H9 (cell line): ENCODE results near the gene DPH6. TPM values are rescaled to one million over a fixed set of nuclear protein-coding genes. Genes with fewer than 3 reads are reported as not detected.

Experiments
- DNase-seq: peaks from one replicate; pipeline ENCODE4 v3.0.0-alpha.2; 2017
- H2AFZ ChIP-seq: one replicate; pipeline ENCODE4 v1.6.1; 2013; ENCODE audit warnings: mild to moderate bottlenecking, low read length, control low read depth, moderate library complexity
- H2AK5ac ChIP-seq: 2 replicates; pipeline ENCODE4 v1.6.1; 2013; ENCODE audit warnings: low read length, control low read depth, mixed read lengths; ENCODE audit not compliant: insufficient read length
- H2BK120ac ChIP-seq: one replicate; pipeline ENCODE4 v1.6.1; 2013; ENCODE audit warnings: low read depth, mild to moderate bottlenecking, low read length, control low read depth, inconsistent platforms; ENCODE audit not compliant: poor library complexity, severe bottlenecking
- H2BK12ac ChIP-seq: 2 replicates; pipeline ENCODE4 v1.6.1; 2013; ENCODE audit warnings: low read length, control low read depth, mixed read lengths, low read depth; ENCODE audit not compliant: insufficient read length
- H2BK15ac ChIP-seq: 2 replicates; pipeline ENCODE4 v1.6.1; 2013; ENCODE audit warnings: low read depth, low read length, control low read depth
- H2BK20ac ChIP-seq: one replicate; pipeline ENCODE4 v1.6.1; 2013; ENCODE audit warnings: low read depth, mild to moderate bottlenecking, low read length, control low read depth, inconsistent platforms; ENCODE audit not compliant: poor library complexity, severe bottlenecking
- H2BK5ac ChIP-seq: 2 replicates; pipeline ENCODE4 v1.6.1; 2013; ENCODE audit warnings: low read length, control low read depth, mixed read lengths; ENCODE audit not compliant: insufficient read length
- H3K14ac ChIP-seq: 2 replicates; pipeline ENCODE4 v1.6.1; 2013; ENCODE audit warnings: low read length, control low read depth; ENCODE audit not compliant: insufficient read depth
- H3K18ac ChIP-seq: 2 replicates; pipeline ENCODE4 v1.6.1; 2013; ENCODE audit warnings: low read depth, mild to moderate bottlenecking, mixed read lengths, low read length, control low read depth; ENCODE audit not compliant: insufficient read length
- H3K23ac ChIP-seq: 2 replicates; pipeline ENCODE4 v1.6.1; 2013; ENCODE audit warnings: low read length, control low read depth, mixed read lengths, low read depth; ENCODE audit not compliant: insufficient read length
- H3K23me2 ChIP-seq: 2 replicates; pipeline ENCODE4 v1.6.1; 2013; ENCODE audit warnings: low read depth, mild to moderate bottlenecking, mixed read lengths, low read length, control low read depth; ENCODE audit not compliant: insufficient read length, poor library complexity, severe bottlenecking
- H3K27ac ChIP-seq: 2 replicates; pipeline ENCODE4 v1.5.1; 2013; ENCODE audit warnings: low read length, control low read depth, mixed read lengths, low read depth; ENCODE audit not compliant: insufficient read length
- H3K27me3 ChIP-seq: 2 replicates; pipeline ENCODE4 v1.6.1; 2013; ENCODE audit warnings: low read length, control low read depth, inconsistent platforms; ENCODE audit not compliant: insufficient read depth
- H3K4ac ChIP-seq: 2 replicates; pipeline ENCODE4 v1.6.1; 2013; ENCODE audit warnings: low read depth, mild to moderate bottlenecking, control low read depth, inconsistent platforms, low read length, moderate library complexity
- H3K4me1 ChIP-seq: 2 replicates; pipeline ENCODE4 v1.6.1; 2013; ENCODE audit warnings: low read length, control low read depth, inconsistent platforms; ENCODE audit not compliant: insufficient read depth
- H3K4me2 ChIP-seq: 2 replicates; pipeline ENCODE4 v1.6.1; 2013; ENCODE audit warnings: low read length, control low read depth, mixed read lengths; ENCODE audit not compliant: insufficient read length, insufficient read depth
- H3K56ac ChIP-seq: 2 replicates; pipeline ENCODE4 v1.6.1; 2013; ENCODE audit warnings: low read depth, mild to moderate bottlenecking, mixed read lengths, low read length, control low read depth; ENCODE audit not compliant: insufficient read length
- H3K79me1 ChIP-seq: 2 replicates; pipeline ENCODE4 v1.6.1; 2013; ENCODE audit warnings: low read depth, mild to moderate bottlenecking, moderate library complexity, low read length, control low read depth, inconsistent platforms; ENCODE audit not compliant: insufficient read depth, poor library complexity, severe bottlenecking
- H3K79me2 ChIP-seq: 2 replicates; pipeline ENCODE4 v1.6.1; 2013; ENCODE audit warnings: low read length, control low read depth, inconsistent platforms; ENCODE audit not compliant: insufficient read depth
- H3K9ac ChIP-seq: 2 replicates; pipeline ENCODE4 v1.6.1; 2013; ENCODE audit warnings: low read length, control low read depth, mixed read lengths; ENCODE audit not compliant: insufficient read length; ENCODE audit errors: extremely low read depth
- H3K9me3 ChIP-seq: one replicate; pipeline ENCODE4 v1.6.1; 2013; ENCODE audit warnings: low read depth, low read length, inconsistent platforms; ENCODE audit not compliant: control insufficient read depth
- H3T11ph ChIP-seq: one replicate; pipeline ENCODE4 v1.6.1; 2013; ENCODE audit warnings: mild to moderate bottlenecking, low read length, control low read depth, inconsistent platforms
- H4K20me1 ChIP-seq: one replicate; pipeline ENCODE4 v1.6.1; 2013; ENCODE audit not compliant: control insufficient read depth, insufficient read length, insufficient read depth
- H4K5ac ChIP-seq: 2 replicates; pipeline ENCODE4 v1.6.1; 2013; ENCODE audit warnings: low read depth, mild to moderate bottlenecking, mixed read lengths, low read length, control low read depth; ENCODE audit not compliant: insufficient read length
- H4K8ac ChIP-seq: replicated peaks from 2 replicates; pipeline ENCODE4 v1.6.1; 2013; ENCODE audit warnings: low read length, control low read depth, mixed read lengths, low read depth; ENCODE audit not compliant: insufficient read length
- H4K91ac ChIP-seq: 2 replicates; pipeline ENCODE4 v1.6.1; 2013; ENCODE audit warnings: low read depth, mild to moderate bottlenecking, moderate library complexity, mixed read lengths, low read length, control low read depth; ENCODE audit not compliant: insufficient read length
- H3K27ac Mint-ChIP-seq, 3 experiments: 2 replicates in 2 of 3; 3 replicates in 1 of 3; pipeline ENCODE4 v1.8.0; 2020 to 2021; ENCODE audit warnings: mixed read lengths in 3 of 3, mild to moderate bottlenecking in 1 of 3, moderate library complexity in 1 of 3
- H3K27me3 Mint-ChIP-seq: 2 replicates; pipeline ENCODE4 v1.8.0; 2021; ENCODE audit warnings: low read depth, mild to moderate bottlenecking, moderate library complexity, mixed read lengths
- H3K36me3 Mint-ChIP-seq, 3 experiments: 2 replicates in 2 of 3; 3 replicates in 1 of 3; pipeline ENCODE4 v1.8.0; 2020 to 2021; ENCODE audit warnings: low read depth in 3 of 3, mixed read lengths in 3 of 3; ENCODE audit not compliant: insufficient read depth in 1 of 3
- H3K4me1 Mint-ChIP-seq, 2 experiments: 2 replicates each; pipeline ENCODE4 v1.8.0; 2020; ENCODE audit warnings: mixed read lengths in 2 of 2
- H3K4me3 Mint-ChIP-seq, 2 experiments: 2 replicates in 1 of 2; 3 replicates in 1 of 2; pipeline ENCODE4 v1.8.0; 2020 to 2021; ENCODE audit warnings: mild to moderate bottlenecking in 2 of 2, mixed read lengths in 2 of 2, moderate library complexity in 1 of 2
- H3K9me3 Mint-ChIP-seq, 2 experiments: 2 replicates in 1 of 2; 3 replicates in 1 of 2; pipeline ENCODE4 v1.8.0; 2020; ENCODE audit warnings: mild to moderate bottlenecking in 2 of 2, mixed read lengths in 2 of 2, moderate library complexity in 1 of 2
- WGBS: extraction: QIAGEN DNeasy Blood & Tissue Kit; methylation state at CpG from one replicate; pipeline ENCODE4 v1.1.7; 2013; ENCODE audit warnings: missing lambda C conversion rate, low lambda C conversion rate, mixed read lengths; ENCODE audit not compliant: insufficient read length; ENCODE audit errors: extremely low coverage; 5-methylcytosine and 5-hydroxymethylcytosine counted together
- total RNA-seq: library from RNA; stranded (reverse); gene quantifications from 2 replicates; pipeline ENCODE4 v1.2.1, GENCODE V29; 2021
- TF ChIP-seq, protein P1 (sequence below): fragments of 200-600 bp; sonication (generic); conservative IDR thresholded peaks from 3 replicates; pipeline ENCODE4 v1.8.0; 2021; ENCODE audit warnings: antibody characterized with exemption, mild to moderate bottlenecking

DPH6 gene
- total RNA-seq, 1 experiment from 2014 or later, result 42.0 TPM

DNA sequence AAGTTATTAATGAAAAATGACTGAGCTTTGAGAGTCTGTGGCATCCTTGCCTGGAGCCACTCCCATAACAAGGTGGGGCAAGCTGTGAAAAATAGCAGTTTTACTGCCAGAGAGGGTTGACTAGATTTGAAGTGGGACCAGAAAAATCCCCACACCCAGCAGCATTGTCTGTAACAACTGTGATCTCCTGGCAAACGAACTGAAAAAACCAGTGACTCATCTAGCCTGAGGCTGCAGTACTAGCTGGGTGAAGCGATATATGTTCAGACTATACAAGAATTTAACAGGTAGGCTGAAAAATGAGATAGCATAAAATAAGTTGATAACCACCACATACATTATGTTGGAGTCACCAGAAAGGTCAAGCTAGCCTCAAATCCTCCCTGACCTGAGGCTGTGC, 64.0 kb downstream of the DPH6 start:
- Histone ChIP-seq H2BK20ac (no peak overlapping the region), H2BK12ac (no peak overlapping the region), H3K14ac (no peak overlapping the region), H3K56ac (no peak overlapping the region), H3K27ac (no peak overlapping the region), H3K23ac (no peak overlapping the region), H3K23me2 (no peaks in the 10 kb centered on the region), H4K5ac (no peak overlapping the region), H2AK5ac (no peak overlapping the region), H3K4me1 (no peaks in the 10 kb centered on the region), H2AFZ (no peak overlapping the region), H2BK120ac (no peak overlapping the region), H3K4ac (no peak overlapping the region), H4K91ac (no peak overlapping the region), H3K4me2 (no peak overlapping the region), H3K79me2 (no peaks in the 10 kb centered on the region), H3K27me3 (no peaks in the 10 kb centered on the region), H3K9ac (no peak overlapping the region), H3K79me1 (no peaks in the 10 kb centered on the region), H4K20me1 (no peaks in the 10 kb centered on the region), H3K9me3 (peaks cover 4% of the 10 kb centered on the region), H2BK15ac (no peak overlapping the region), H3K18ac (no peak overlapping the region), H2BK5ac (no peak overlapping the region), H3T11ph (no peak overlapping the region), H4K8ac (no peak overlapping the region)
- TF ChIP-seq, protein P1, sequence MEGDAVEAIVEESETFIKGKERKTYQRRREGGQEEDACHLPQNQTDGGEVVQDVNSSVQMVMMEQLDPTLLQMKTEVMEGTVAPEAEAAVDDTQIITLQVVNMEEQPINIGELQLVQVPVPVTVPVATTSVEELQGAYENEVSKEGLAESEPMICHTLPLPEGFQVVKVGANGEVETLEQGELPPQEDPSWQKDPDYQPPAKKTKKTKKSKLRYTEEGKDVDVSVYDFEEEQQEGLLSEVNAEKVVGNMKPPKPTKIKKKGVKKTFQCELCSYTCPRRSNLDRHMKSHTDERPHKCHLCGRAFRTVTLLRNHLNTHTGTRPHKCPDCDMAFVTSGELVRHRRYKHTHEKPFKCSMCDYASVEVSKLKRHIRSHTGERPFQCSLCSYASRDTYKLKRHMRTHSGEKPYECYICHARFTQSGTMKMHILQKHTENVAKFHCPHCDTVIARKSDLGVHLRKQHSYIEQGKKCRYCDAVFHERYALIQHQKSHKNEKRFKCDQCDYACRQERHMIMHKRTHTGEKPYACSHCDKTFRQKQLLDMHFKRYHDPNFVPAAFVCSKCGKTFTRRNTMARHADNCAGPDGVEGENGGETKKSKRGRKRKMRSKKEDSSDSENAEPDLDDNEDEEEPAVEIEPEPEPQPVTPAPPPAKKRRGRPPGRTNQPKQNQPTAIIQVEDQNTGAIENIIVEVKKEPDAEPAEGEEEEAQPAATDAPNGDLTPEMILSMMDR, result no peak
- Mint-ChIP-seq H3K27me3 (no peaks in the 10 kb centered on the region), H3K36me3 (peaks cover 23 to 28% (median 26%) of the 10 kb centered on the region in 3 experiments), H3K9me3 (peaks cover 14 to 17% of the 10 kb centered on the region in 2 experiments), H3K4me1 (peaks cover 14% of the 10 kb centered on the region in 2 experiments), H3K4me3 (no peak overlapping the region), H3K27ac (peak overlapping the region in 2 of 3 experiments; percentile 81 to 82; a peak in 4 of 7 replicates)
- DNase-seq, result peak; percentile 33
- no CpG with 5 or more reads among the region's 2 CpGs for WGBS
